OCI-LY3 (cell line): Measurements from ENCODE around the gene RRP9.

Experiments
- H2AFZ ChIP-seq: fragments of 200-600, 300-600 bp; shearing (Covaris generic); 2 replicates; pipeline ENCODE4 v1.6.0; 2014; ENCODE audit warnings: antibody characterized with exemption, low read depth, low read length
- H3K27ac ChIP-seq: fragments of 200-600, 300-600 bp; sonication (generic); 2 replicates; pipeline ENCODE4 v1.5.1; 2014; ENCODE audit warnings: mild to moderate bottlenecking, low read length, moderate library complexity, mixed read lengths
- H3K27me3 ChIP-seq: fragments of 200-600, 300-600 bp; sonication (generic); 2 replicates; pipeline ENCODE4 v1.6.1; 2014; ENCODE audit warnings: low read depth, low read length, mixed read lengths
- H3K36me3 ChIP-seq: fragments of 200-600, 300-600 bp; sonication (generic); replicated peaks from 2 replicates; pipeline ENCODE3; 2014; ENCODE audit warnings: low read depth, low read length, mixed read lengths
- H3K4me1 ChIP-seq: fragments of 300-600, 200-600 bp; sonication (generic); 2 replicates; pipeline ENCODE4 v1.6.1; 2014; ENCODE audit warnings: low read length, mixed read lengths
- H3K4me2 ChIP-seq: fragments of 200-600, 300-600 bp; sonication (generic); 2 replicates; pipeline ENCODE4 v1.6.1; 2014; ENCODE audit warnings: low read length, mixed read lengths
- H3K4me3 ChIP-seq: fragments of 300-600, 200-600 bp; sonication (generic); 2 replicates; pipeline ENCODE4 v1.5.1; 2014; ENCODE audit warnings: antibody characterized with exemption, mild to moderate bottlenecking, low read length, moderate library complexity
- H3K79me2 ChIP-seq: fragments of 300-600, 200-600 bp; shearing (Covaris generic); 2 replicates; pipeline ENCODE4 v1.6.1; 2014; ENCODE audit warnings: mild to moderate bottlenecking, low read length, mixed read lengths
- H3K9ac ChIP-seq: fragments of 300-600, 200-600 bp; shearing (Covaris generic); 2 replicates; pipeline ENCODE4 v1.6.0; 2014; ENCODE audit warnings: mild to moderate bottlenecking, low read length, moderate library complexity
- H3K9me3 ChIP-seq: fragments of 200-600, 300-600 bp; shearing (Covaris generic); 2 replicates; pipeline ENCODE4 v1.6.1; 2014; ENCODE audit warnings: low read length, mixed read lengths; ENCODE audit not compliant: insufficient read depth
- H4K20me1 ChIP-seq: fragments of 200-600, 300-600 bp; sonication (generic); 2 replicates; pipeline ENCODE4 v1.6.1; 2016; ENCODE audit warnings: low read length, mixed read lengths; ENCODE audit not compliant: insufficient read depth
- CTCF ChIP-seq: fragments of 200-600, 300-600 bp; sonication (generic); IDR thresholded peaks from 2 replicates; pipeline ENCODE4 v1.5.1; 2014; ENCODE audit warnings: antibody characterized with exemption, low read length, low read depth
- EZH2phosphoT487 ChIP-seq: fragments of 200-600 bp; shearing (Covaris generic); IDR thresholded peaks from 2 replicates; pipeline ENCODE4 v1.6.1; 2018; ENCODE audit warnings: antibody characterized with exemption, mixed run types, low read depth

RRP9 gene

GRCh38 chr3:51960386-51960785, 18.7 kb upstream of the RRP9 start:
- Histone ChIP-seq H3K36me3 (no peaks in the 10 kb centered on the region), H3K27ac (no peak overlapping the region), H3K4me1 (no peaks in the 10 kb centered on the region), H3K27me3 (no peaks in the 10 kb centered on the region), H4K20me1 (no peaks in the 10 kb centered on the region), H3K4me2 (no peak overlapping the region), H3K4me3 (no peak overlapping the region), H3K9me3 (no peaks in the 10 kb centered on the region), H2AFZ (no peak overlapping the region), H3K9ac (no peak overlapping the region), H3K79me2 (no peaks in the 10 kb centered on the region)
- TF ChIP-seq EZH2phosphoT487 (no peak), CTCF (no peak)

GRCh38 chr3:51959651-51960050, 17.9 kb upstream of the RRP9 start:
- Histone ChIP-seq H3K27me3 (no peaks in the 10 kb centered on the region), H3K9ac (no peak overlapping the region), H3K4me3 (no peak overlapping the region), H4K20me1 (no peaks in the 10 kb centered on the region), H3K4me2 (no peak overlapping the region), H2AFZ (no peak overlapping the region), H3K79me2 (no peaks in the 10 kb centered on the region), H3K9me3 (no peaks in the 10 kb centered on the region), H3K36me3 (no peaks in the 10 kb centered on the region), H3K27ac (no peak overlapping the region), H3K4me1 (no peaks in the 10 kb centered on the region)
- TF ChIP-seq EZH2phosphoT487 (no peak), CTCF (no peak)

GRCh38 chr3:51958603-51959521, 17.2 kb upstream of the RRP9 start:
- no peaks in the 10 kb centered on the region for H3K27me3 ChIP-seq
- H3K9me3 ChIP-seq, result no peaks in the 10 kb centered on the region
- H4K20me1 ChIP-seq, result no peaks in the 10 kb centered on the region
- H3K36me3 ChIP-seq, result no peaks in the 10 kb centered on the region
- no peaks in the 10 kb centered on the region for H3K79me2 ChIP-seq
- no peak overlapping the region for H3K4me3 ChIP-seq
- TF ChIP-seq EZH2phosphoT487, result no peak
- no peak for TF ChIP-seq CTCF
- no peak overlapping the region for H3K9ac ChIP-seq
- H3K4me1 ChIP-seq, result peaks cover under 1% of the 10 kb centered on the region; the same call in 1 of the 2 replicates
- H3K27ac ChIP-seq, result no peak overlapping the region
- no peak overlapping the region for H3K4me2 ChIP-seq
- no peak overlapping the region for H2AFZ ChIP-seq

- no peak overlapping the region for H3K4me3 ChIP-seq
- H2AFZ ChIP-seq, result no peak overlapping the region
- H3K4me2 ChIP-seq, result no peak overlapping the region
- H3K27ac ChIP-seq, result no peak overlapping the region
- H3K79me2 ChIP-seq, result no peaks in the 10 kb centered on the region
- H3K4me1 ChIP-seq, result peaks cover 8% of the 10 kb centered on the region; the same call in 1 of the 2 replicates
- no peaks in the 10 kb centered on the region for H3K9me3 ChIP-seq
- TF ChIP-seq CTCF (peak; percentile 18; the same call in 1 of the 2 replicates), EZH2phosphoT487 (no peak)
- H4K20me1 ChIP-seq, result no peaks in the 10 kb centered on the region
- no peaks in the 10 kb centered on the region for H3K27me3 ChIP-seq
- H3K9ac ChIP-seq, result no peak overlapping the region
- H3K36me3 ChIP-seq, result no peaks in the 10 kb centered on the region
These were observed 16.0 kb upstream of the RRP9 start for GRCh38 chr3:51957520-51958205.
